COR-L47 (cell line): ENCODE results near the gene GH2.
"Not testable (repeated sequence)": the region's sequence is repeated elsewhere in the genome, so short reads cannot be mapped to it uniquely, and the experiment has no call there.

ENCODE experiments used
- DNase-seq: peaks from one replicate; lab custom pipeline; 2025; lab: John Stamatoyannopoulos, UW

Gene GH2

GRCh38 chr17:63911041-63911635 is 29.4 kb upstream of the GH2 start, which contains the start of gene CSHL1:
CSHL1 (minus strand) TSS chr17:63911258; CDS start chr17:63911196, 62 bp downstream.
- no peak for DNase-seq

- no peak for DNase-seq
These were observed 28.4 kb upstream of the GH2 start for GRCh38 chr17:63910096-63910495.

- not testable (repeated sequence) for DNase-seq
These were observed 27.8 kb upstream of the GH2 start for GRCh38 chr17:63909586-63909985.

GRCh38 chr17:63907161-63907778 is 25.5 kb upstream of the GH2 start:
- not testable (repeated sequence) for DNase-seq

- not testable (repeated sequence) for DNase-seq
These were observed 23.1 kb upstream of the GH2 start for GRCh38 chr17:63904796-63905195.

- not testable (repeated sequence) for DNase-seq
These were observed 22.1 kb upstream of the GH2 start for GRCh38 chr17:63903787-63904201.

GRCh38 chr17:63901971-63902370 is 20.2 kb upstream of the GH2 start:
- DNase-seq = not testable (repeated sequence)

- not testable (repeated sequence) for DNase-seq
These were observed 17.4 kb upstream of the GH2 start for GRCh38 chr17:63898899-63899798.

GRCh38 chr17:63896524-63897354 is 15.0 kb upstream of the GH2 start, which contains the start of gene CSH1:
CSH1 (minus strand) TSS chr17:63896574; CDS start chr17:63896511, 63 bp downstream.
- DNase-seq = not testable (repeated sequence)

- DNase-seq = not testable (repeated sequence)
These were observed 13.1 kb upstream of the GH2 start for GRCh38 chr17:63894821-63895220.

GRCh38 chr17:63894021-63894420 is 12.3 kb upstream of the GH2 start:
- DNase-seq = not testable (repeated sequence)

GRCh38 chr17:63892316-63893037 is 10.7 kb upstream of the GH2 start:
- DNase-seq = not testable (repeated sequence)

- DNase-seq = peak; percentile 5
These were observed 7.5 kb upstream of the GH2 start for GRCh38 chr17:63889026-63889848.

GRCh38 chr17:63885119-63885518 is 3.4 kb upstream of the GH2 start:
- DNase-seq = not testable (repeated sequence)

- not testable (repeated sequence) for DNase-seq
These were observed 932 bp upstream of the GH2 start for GRCh38 chr17:63882626-63883126.

GRCh38 chr17:63881337-63881736 is 407 bp downstream of the GH2 start:
- DNase-seq = not testable (repeated sequence)

GRCh38 chr17:63880706-63881105 is 1.0 kb downstream of the GH2 start:
- DNase-seq = no peak

- DNase-seq = not testable (repeated sequence)
These were observed 3.3 kb downstream of the GH2 start for GRCh38 chr17:63878413-63878812.

GRCh38 chr17:63874693-63875092 is 7.1 kb downstream of the GH2 start:
- DNase-seq = not testable (repeated sequence)
